ENCODE results near the gene HOXA7. TPM values are rescaled to one million over a fixed set of nuclear protein-coding genes. Genes with fewer than 3 reads are reported as not detected.

HOXA7 gene
- total and polyA plus RNA-seq, 2 donors (not counting 1 experiment from before 2014, with no cell fraction given) = 0.37 TPM; not detected in 1

DNA sequence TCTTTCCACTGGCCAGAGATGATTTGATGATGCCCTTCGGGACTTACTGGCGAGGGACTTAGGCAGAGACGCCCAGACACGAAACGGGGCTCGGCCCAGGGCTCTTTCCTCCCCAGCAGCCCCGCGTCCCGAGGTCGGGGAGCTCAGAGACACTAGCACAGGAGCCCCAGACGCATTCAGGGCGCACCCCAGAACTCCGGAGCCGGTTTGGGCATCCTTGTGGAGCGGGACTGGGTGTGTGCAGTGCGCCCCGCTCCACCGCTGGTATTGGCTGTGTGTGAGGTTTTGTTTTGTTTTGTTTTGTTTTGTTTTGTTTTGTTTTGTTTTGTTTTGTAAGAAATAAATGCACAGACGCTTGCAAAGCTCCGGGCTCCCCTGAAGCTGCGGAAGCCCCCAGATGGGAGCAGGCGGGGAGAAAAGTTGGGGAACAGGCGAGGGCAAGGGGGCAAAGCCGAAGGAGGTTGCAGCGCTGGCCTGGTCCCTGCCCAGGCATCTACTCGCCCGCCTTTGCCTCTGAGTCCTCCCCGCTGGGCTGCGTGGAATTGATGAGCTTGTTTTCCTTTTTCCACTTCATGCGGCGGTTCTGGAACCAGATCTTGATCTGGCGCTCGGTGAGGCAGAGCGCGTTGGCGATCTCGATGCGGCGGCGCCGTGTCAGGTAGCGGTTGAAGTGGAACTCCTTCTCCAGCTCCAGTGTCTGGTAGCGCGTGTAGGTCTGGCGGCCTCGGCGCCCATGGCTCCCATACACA is 11.1 kb downstream of the HOXA7 start:
- no peaks in the 10 kb centered on the region for H3K79me2 ChIP-seq (ENCODE audit: control insufficient read depth, insufficient read depth, low read length)

DNA sequence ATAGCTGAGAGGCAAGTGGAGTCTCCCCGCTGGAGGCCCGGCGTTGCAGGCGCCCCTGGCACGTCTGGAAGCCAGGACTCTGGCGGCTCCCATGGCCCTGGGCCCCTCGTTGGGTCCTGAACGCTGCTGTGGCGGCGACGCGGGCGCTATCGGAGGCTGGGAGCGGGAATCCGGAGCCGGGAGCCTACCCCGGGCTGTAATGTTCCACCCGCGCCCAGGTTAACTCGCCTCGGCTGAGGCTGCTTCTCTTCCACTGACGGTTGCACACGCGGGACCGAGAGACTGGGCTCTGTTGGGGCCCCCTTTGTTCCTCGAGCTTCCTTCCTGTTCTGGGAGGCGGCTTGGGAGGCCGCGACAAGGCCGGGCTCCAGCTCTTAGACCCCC is 11.7 kb downstream of the HOXA7 start:
- Histone ChIP-seq H3K4me1 (ENCODE audit: control insufficient read depth in 2 of 2, insufficient read depth in 2 of 2, low read length in 2 of 2) (peaks cover 21 to 22% of the 10 kb centered on the region in 2 donors), H2AFZ (ENCODE audit: insufficient read depth, low read depth, low read length, poor library complexity, severe bottlenecking) (no peak overlapping the region), H3K9ac (ENCODE audit: low read length) (no peak overlapping the region), H3K27me3 (replicated peaks in 1 of 4; ENCODE audit: control extremely low read depth in 1 of 4, control insufficient read depth in 3 of 4, insufficient read depth in 4 of 4, low read length in 3 of 4) (peaks cover 0 to 71% (median 43%) of the 10 kb centered on the region in 4 experiments), H3K79me2 (ENCODE audit: control insufficient read depth, insufficient read depth, low read length) (no peaks in the 10 kb centered on the region), H3K9me3 (ENCODE audit: control extremely low read depth in 1 of 3, control insufficient read depth in 2 of 3, insufficient read depth in 1 of 3, low read length in 2 of 3) (peaks cover 0 to 56% (median 0%) of the 10 kb centered on the region in 3 donors), H4K20me1 (ENCODE audit: control insufficient read depth, insufficient read depth, low read length, poor library complexity, severe bottlenecking) (no peaks in the 10 kb centered on the region), H3K4me3 (ENCODE audit: control extremely low read depth in 1 of 5, extremely low read depth in 1 of 5, insufficient read depth in 1 of 5, low read depth in 2 of 5, low read length in 4 of 5) (no peak overlapping the region), H3K4me2 (replicated peaks; ENCODE audit: low read depth, low read length, poor library complexity, severe bottlenecking) (no peak overlapping the region), H3K27ac (ENCODE audit: low read length in 2 of 2) (no peak overlapping the region), H3K36me3 (replicated peaks in 1 of 2; ENCODE audit: control extremely low read depth in 1 of 2, control insufficient read depth in 1 of 2, extremely low read depth in 1 of 2, insufficient read depth in 2 of 2, low read length in 1 of 2) (no peaks in the 10 kb centered on the region)
- TF ChIP-seq, protein P1, sequence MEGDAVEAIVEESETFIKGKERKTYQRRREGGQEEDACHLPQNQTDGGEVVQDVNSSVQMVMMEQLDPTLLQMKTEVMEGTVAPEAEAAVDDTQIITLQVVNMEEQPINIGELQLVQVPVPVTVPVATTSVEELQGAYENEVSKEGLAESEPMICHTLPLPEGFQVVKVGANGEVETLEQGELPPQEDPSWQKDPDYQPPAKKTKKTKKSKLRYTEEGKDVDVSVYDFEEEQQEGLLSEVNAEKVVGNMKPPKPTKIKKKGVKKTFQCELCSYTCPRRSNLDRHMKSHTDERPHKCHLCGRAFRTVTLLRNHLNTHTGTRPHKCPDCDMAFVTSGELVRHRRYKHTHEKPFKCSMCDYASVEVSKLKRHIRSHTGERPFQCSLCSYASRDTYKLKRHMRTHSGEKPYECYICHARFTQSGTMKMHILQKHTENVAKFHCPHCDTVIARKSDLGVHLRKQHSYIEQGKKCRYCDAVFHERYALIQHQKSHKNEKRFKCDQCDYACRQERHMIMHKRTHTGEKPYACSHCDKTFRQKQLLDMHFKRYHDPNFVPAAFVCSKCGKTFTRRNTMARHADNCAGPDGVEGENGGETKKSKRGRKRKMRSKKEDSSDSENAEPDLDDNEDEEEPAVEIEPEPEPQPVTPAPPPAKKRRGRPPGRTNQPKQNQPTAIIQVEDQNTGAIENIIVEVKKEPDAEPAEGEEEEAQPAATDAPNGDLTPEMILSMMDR (IDR thresholded peaks at IDR 0.05) = no peak
- TF ChIP-seq EZH2 (IDR thresholded peaks at IDR 0.05; ENCODE audit: borderline replicate concordance, insufficient read depth, low read depth, low read length, poor library complexity, severe bottlenecking) = no peak
- Mint-ChIP-seq H3K27ac (no peak overlapping the region), H3K9me3 (ENCODE audit: insufficient read depth) (no peaks in the 10 kb centered on the region), H3K27me3 (peaks cover 57% of the 10 kb centered on the region), H3K4me1 (peaks cover 17% of the 10 kb centered on the region), H3K4me3 (no peak overlapping the region)
- CTCF ChIA-PET = interaction anchor here (1.0 to 1.7 kb wide), 3 partner anchors 17 to 458 kb away, joined by 3 to 7 read pairs (median 3); no protein-coding TSS in a partner anchor
- DNase-seq (no peak), ATAC-seq (ENCODE audit: low read depth) (no peak)
- POLR2A ChIA-PET = no interaction called here
- 76% methylated on average over 31 of the region's 31 CpGs for WGBS (ENCODE audit: insufficient coverage)
- intact Hi-C loops (cut with micrococcal nuclease) = no loop called here

More for the DNA sequence above, 11.1 kb downstream of the HOXA7 start:
- Histone ChIP-seq H3K4me2 (replicated peaks; ENCODE audit: low read depth, low read length, poor library complexity, severe bottlenecking) (no peak overlapping the region), H3K36me3 (replicated peaks in 1 of 2; ENCODE audit: control extremely low read depth in 1 of 2, control insufficient read depth in 1 of 2, extremely low read depth in 1 of 2, insufficient read depth in 2 of 2, low read length in 1 of 2) (no peaks in the 10 kb centered on the region), H3K4me1 (ENCODE audit: control insufficient read depth in 2 of 2, insufficient read depth in 2 of 2, low read length in 2 of 2) (peaks cover 25 to 27% of the 10 kb centered on the region in 2 donors), H2AFZ (ENCODE audit: insufficient read depth, low read depth, low read length, poor library complexity, severe bottlenecking) (no peak overlapping the region), H3K9me3 (ENCODE audit: control extremely low read depth in 1 of 3, control insufficient read depth in 2 of 3, insufficient read depth in 1 of 3, low read length in 2 of 3) (peaks cover 0 to 61% (median 0%) of the 10 kb centered on the region in 3 donors), H3K27me3 (replicated peaks in 1 of 4; ENCODE audit: control extremely low read depth in 1 of 4, control insufficient read depth in 3 of 4, insufficient read depth in 4 of 4, low read length in 3 of 4) (peaks cover 0 to 77% (median 48%) of the 10 kb centered on the region in 4 experiments), H3K9ac (ENCODE audit: low read length) (no peak overlapping the region), H3K4me3 (ENCODE audit: control extremely low read depth in 1 of 5, extremely low read depth in 1 of 5, insufficient read depth in 1 of 5, low read depth in 2 of 5, low read length in 4 of 5) (no peak overlapping the region), H4K20me1 (ENCODE audit: control insufficient read depth, insufficient read depth, low read length, poor library complexity, severe bottlenecking) (no peaks in the 10 kb centered on the region), H3K27ac (ENCODE audit: low read length in 2 of 2) (no peak overlapping the region)
- peak; percentile 8 for DNase-seq
- WGBS (ENCODE audit: insufficient coverage) = 89% methylated on average over 47 of the region's 47 CpGs
- H3K27ac Mint-ChIP-seq = no peak overlapping the region
- ChIA-PET CTCF (interaction anchor here (0.8 to 1.1 kb wide), 2 partner anchors 16 to 18 kb away, joined by 3 read pairs; no protein-coding TSS in a partner anchor), POLR2A (no interaction called here)
- H3K9me3 Mint-ChIP-seq (ENCODE audit: insufficient read depth) = no peaks in the 10 kb centered on the region
- peaks cover 19% of the 10 kb centered on the region for H3K4me1 Mint-ChIP-seq
- no peak overlapping the region for H3K4me3 Mint-ChIP-seq
- intact Hi-C loops (cut with micrococcal nuclease) = no loop called here
- no peak for ATAC-seq (ENCODE audit: low read depth)
- H3K27me3 Mint-ChIP-seq = peaks cover 58% of the 10 kb centered on the region
- TF ChIP-seq EZH2 (IDR thresholded peaks at IDR 0.05; ENCODE audit: borderline replicate concordance, insufficient read depth, low read depth, low read length, poor library complexity, severe bottlenecking) = no peak
- TF ChIP-seq, protein P1 (IDR thresholded peaks at IDR 0.05) = no peak

Data from B cell (primary cell).